ENCODE results near the gene PHF5A.

DNA sequence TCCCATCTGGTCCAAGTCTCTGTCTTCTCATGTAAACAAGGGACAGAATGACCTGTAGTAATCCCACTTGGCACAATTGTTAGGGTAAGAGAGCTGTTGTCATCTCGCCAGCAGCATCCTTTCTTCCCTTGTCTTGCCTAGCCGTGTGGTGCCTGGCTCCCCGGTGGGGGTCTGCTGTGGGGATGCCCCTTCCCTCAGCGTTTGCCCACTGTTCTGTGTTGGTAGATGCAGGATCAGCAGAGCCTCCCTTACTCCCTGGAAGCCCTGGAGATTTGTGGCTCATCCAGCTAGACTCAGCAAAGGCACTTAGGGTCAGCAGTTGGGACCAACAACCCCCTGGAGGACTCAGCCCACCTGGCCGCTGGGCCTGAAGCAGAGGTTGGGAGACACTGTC lies 13.4 kb upstream of the PHF5A start:
- TF ChIP-seq, protein P1, sequence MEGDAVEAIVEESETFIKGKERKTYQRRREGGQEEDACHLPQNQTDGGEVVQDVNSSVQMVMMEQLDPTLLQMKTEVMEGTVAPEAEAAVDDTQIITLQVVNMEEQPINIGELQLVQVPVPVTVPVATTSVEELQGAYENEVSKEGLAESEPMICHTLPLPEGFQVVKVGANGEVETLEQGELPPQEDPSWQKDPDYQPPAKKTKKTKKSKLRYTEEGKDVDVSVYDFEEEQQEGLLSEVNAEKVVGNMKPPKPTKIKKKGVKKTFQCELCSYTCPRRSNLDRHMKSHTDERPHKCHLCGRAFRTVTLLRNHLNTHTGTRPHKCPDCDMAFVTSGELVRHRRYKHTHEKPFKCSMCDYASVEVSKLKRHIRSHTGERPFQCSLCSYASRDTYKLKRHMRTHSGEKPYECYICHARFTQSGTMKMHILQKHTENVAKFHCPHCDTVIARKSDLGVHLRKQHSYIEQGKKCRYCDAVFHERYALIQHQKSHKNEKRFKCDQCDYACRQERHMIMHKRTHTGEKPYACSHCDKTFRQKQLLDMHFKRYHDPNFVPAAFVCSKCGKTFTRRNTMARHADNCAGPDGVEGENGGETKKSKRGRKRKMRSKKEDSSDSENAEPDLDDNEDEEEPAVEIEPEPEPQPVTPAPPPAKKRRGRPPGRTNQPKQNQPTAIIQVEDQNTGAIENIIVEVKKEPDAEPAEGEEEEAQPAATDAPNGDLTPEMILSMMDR (IDR thresholded peaks at IDR 0.05; ENCODE audit: low read depth, low read length, poor library complexity, severe bottlenecking), result no peak
- TF ChIP-seq EZH2phosphoT487 (IDR thresholded peaks at IDR 0.05; ENCODE audit: borderline replicate concordance, low read length), result no peak

Measured in DOHH2 (cell line).